ENCODE results near the gene KRTAP1-4.
"Not testable (repeated sequence)": the region's sequence is repeated elsewhere in the genome, so short reads cannot be mapped to it uniquely, and the experiment has no call there.

The KRTAP1-4 gene

DNA sequence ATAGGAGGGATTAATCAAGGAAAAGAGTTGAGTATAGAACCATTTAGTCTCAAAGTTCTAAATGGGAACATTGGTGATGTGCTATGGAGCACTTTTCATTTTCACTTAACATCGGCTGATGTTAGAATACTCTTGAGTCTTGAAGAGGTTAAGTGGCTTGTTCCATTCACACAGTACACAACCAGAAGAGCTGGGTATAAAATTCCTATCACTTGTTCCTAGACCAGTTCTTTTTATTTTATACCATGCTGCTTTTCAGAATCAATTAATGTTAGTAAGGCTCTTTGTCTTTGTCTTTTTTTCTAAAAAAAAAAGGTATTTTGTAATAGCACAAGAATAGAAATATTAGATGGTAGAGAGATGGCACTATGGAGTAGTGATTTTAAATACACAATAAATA lies 13.0 kb upstream of the KRTAP1-4 start:
- H3K27ac ChIP-seq, result no peak overlapping the region
- TF ChIP-seq ZFX (IDR thresholded peaks at IDR 0.05; ENCODE audit: borderline replicate concordance), result no peak
- TF ChIP-seq, protein P1, sequence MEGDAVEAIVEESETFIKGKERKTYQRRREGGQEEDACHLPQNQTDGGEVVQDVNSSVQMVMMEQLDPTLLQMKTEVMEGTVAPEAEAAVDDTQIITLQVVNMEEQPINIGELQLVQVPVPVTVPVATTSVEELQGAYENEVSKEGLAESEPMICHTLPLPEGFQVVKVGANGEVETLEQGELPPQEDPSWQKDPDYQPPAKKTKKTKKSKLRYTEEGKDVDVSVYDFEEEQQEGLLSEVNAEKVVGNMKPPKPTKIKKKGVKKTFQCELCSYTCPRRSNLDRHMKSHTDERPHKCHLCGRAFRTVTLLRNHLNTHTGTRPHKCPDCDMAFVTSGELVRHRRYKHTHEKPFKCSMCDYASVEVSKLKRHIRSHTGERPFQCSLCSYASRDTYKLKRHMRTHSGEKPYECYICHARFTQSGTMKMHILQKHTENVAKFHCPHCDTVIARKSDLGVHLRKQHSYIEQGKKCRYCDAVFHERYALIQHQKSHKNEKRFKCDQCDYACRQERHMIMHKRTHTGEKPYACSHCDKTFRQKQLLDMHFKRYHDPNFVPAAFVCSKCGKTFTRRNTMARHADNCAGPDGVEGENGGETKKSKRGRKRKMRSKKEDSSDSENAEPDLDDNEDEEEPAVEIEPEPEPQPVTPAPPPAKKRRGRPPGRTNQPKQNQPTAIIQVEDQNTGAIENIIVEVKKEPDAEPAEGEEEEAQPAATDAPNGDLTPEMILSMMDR (IDR thresholded peaks at IDR 0.05), result no peak

DNA sequence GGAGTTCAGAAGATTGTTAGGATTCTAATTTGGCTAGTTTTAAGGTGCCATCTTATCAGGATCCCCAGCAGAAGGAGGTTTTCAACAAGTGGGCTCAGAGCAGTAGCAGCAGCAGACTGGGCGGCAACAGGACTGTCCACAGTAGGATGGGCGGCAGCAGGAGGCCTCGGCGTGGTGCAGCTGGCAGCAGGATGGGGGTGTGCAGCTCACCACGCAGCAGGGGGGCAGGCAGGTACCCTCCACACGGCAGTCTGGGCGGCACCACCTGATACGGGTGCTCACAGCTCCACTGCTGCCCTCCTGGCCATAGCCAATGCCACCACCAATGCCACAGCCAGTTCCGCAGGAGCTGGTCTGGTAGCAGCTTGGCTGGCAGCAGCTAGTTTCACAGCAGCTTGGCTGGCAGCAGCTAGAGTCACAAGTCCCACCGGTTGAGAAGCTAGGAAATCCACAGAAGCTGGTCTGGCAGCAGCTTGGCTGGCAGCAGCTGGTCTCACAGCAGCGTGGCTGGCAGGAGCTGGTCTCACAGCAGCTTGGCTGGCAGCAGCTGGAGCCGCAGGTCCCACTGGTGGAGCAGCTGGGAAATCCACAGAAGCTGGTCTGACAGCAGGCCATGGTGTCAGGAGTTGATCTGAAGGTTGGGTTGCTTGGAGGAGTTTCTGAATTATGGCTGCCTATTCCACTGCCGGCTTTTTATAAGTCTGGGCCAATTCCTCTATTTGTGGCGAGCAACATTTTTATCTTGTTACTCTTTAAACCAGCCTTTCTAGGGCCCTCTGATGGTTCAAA lies 11.0 kb upstream of the KRTAP1-4 start, which contains the start of gene KRTAP1-1:
Gene KRTAP1-1, minus strand, starts transcription at position 668 of the 789 bp plus-strand sequence. Its CDS starts 53 bp downstream, at position 615.
- H3K27ac ChIP-seq, result not testable (repeated sequence)

DNA sequence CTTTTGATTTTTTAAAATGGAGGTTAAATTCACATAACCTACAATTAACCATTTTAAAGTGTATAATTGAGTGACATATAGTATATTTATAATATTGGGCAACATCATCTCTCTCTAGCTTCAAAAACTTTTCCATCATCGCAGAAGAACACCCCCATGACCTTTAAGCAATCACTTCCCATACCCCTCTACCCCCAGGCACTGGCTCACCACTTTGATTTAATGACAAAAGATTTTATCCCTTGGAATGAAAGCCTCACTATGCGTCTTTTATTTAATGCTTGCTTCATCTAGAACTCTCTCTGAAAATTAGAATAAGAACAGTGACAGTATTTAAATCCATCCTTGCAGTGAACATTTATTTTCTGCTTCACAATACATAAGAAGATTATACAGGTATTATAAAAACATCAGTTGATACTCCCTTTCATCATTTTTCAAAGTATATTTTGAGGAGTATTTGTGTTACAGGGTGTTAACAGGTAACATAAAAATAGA lies 7.9 kb upstream of the KRTAP1-4 start:
- no peak overlapping the region for H3K27ac ChIP-seq
- TF ChIP-seq, protein P1 (IDR thresholded peaks at IDR 0.05), result no peak
- TF ChIP-seq ZFX (IDR thresholded peaks at IDR 0.05; ENCODE audit: borderline replicate concordance), result no peak

DNA sequence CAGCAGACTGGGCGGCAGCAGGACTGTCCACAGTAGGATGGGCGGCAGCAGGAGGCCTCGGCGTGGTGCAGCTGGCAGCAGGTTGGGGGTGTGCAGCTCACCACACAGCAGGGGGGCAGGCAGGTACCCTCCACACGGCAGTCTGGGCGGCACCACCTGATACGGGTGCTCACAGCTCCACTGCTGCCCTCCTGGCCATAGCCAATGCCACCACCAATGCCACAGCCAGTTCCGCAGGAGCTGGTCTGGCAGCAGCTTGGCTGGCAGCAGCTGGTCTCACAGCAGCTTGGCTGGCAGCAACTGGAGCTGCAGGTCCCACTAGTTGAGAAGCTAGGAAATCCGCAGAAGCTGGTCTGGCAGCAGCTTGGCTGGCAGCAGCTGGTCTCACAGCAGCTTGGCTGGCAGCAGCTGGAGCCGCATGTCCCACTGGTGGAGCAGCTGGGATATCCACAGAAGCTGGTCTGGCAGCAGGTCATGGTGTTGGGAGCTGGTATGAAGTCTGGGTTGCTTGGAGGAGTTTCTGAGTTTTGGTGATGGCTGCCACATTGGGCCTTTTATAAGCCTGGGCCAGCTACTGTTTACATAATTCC lies 4.4 kb upstream of the KRTAP1-4 start, which contains the start of gene KRTAP1-3:
Gene KRTAP1-3, minus strand, starts transcription at position 529 of the 590 bp plus-strand sequence. Its CDS starts 53 bp downstream, at position 476.
- not testable (repeated sequence) for H3K27ac ChIP-seq

DNA sequence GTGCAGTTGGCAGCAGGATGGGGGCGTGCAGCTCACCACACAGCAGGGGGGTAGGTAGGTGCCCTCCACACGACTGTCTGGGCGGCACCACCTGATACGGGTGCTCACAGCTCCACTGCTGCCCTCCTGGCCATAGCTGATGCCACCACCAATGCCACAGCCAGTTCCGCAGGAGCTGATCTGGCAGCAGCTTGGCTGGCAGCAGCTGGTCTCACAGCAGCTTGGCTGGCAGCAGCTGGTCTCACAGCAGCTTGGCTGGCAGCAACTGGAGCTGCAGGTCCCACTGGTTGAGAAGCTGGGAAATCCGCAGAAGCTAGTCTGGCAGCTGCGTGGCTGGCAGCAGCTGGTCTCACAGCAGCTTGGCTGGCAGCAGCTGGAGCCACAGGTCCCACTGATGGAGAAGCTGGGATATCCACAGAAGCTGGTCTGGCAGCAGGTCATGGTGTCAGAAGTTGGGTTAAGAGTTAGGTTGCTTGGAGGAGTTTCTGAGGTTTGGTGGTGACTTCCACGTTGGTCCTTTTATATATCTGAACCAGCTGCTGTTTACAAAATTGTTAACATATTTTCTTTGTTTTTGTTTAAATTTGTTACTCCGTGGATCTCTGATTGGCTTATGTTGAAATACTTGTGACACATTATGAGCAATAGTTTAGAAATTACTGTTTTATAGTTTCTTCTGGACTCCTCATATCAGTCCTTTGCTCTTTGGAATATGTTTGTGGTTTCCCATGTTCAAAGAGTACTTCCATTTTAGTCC lies 3.1 kb downstream of the KRTAP1-4 start, which contains the start of gene KRTAP1-5:
Gene KRTAP1-5, minus strand, starts transcription at position 494 of the 757 bp plus-strand sequence. Its CDS starts 53 bp downstream, at position 441.
- TF ChIP-seq, protein P1 (IDR thresholded peaks at IDR 0.05), result no peak
- TF ChIP-seq ZFX (IDR thresholded peaks at IDR 0.05; ENCODE audit: borderline replicate concordance), result no peak
- no peak within 1 kb of the TSS for H3K27ac ChIP-seq

DNA sequence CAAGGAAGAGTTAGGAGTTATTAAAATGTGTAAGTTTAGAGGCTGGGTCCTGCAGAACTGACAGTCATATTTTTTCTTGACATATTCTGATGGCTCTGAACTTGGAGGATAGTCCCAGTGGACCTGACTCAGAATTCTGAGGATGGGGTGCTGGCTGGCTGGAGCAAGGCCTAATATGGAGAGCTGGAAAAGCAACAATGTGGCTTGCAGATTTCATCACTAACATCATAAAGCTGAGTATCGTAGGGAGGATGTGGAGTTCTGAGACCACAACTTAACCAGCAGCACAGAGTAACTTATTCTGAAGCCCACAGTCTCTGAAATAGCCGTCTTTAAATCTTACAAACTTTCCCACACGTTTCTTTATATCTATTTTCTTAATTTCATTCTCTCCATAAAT lies 5.3 kb downstream of the KRTAP1-4 start:
- TF ChIP-seq, protein P1 (IDR thresholded peaks at IDR 0.05), result no peak
- no peak for TF ChIP-seq ZFX (IDR thresholded peaks at IDR 0.05; ENCODE audit: borderline replicate concordance)
- no peak overlapping the region for H3K27ac ChIP-seq

DNA sequence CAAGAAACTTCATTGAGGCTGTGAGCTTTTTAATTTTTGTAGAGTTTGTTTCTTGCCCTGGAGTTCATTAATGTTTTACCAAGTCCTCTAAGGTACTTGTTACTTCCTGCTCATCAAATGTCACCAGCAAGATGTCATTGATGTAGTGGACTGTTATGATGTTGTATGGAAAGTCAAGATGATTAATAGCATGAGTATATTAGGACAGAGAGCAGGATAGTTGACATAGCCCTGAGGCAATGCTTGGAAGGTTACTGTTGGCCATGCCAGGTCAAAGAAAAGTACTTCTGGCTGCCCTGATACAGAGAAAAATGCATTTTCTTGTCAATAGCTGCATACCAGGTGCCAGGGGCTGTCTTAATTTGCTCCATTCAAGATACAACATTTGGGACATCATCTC lies 9.7 kb downstream of the KRTAP1-4 start:
- no peak overlapping the region for H3K27ac ChIP-seq
- TF ChIP-seq ZFX (IDR thresholded peaks at IDR 0.05; ENCODE audit: borderline replicate concordance), result no peak
- TF ChIP-seq, protein P1 (IDR thresholded peaks at IDR 0.05), result no peak

All from 22Rv1 (cell line).